NOMO-1 treated with dmso at 0.1 percent for 144 hours (cell line): Measurements from ENCODE around the gene AMER1.
"Not testable (repeated sequence)": the region's sequence is repeated elsewhere in the genome, so short reads cannot be mapped to it uniquely, and the experiment has no call there.

Experiments
- DNase-seq: peaks from one replicate; lab custom pipeline; 2025; ENCODE audit not compliant: unreplicated experiment; lab: John Stamatoyannopoulos, UW

The AMER1 gene

DNA sequence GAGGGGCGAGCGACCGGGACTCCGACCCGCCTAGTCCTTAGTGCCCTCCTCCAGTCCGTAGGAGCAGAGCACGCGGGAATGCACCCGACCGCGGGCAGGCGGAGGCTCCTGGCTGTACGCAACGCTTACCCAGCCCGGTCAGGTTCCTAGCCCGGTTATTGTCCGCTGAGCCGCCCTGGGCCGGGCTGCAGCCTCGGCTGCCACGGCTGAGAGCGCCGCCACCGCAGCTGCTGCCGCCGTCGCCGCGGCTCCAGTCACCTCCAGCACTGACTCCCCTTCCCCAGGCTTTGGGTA, at the start of gene AMER1:
Gene AMER1, minus strand, starts transcription at position 268 of the 294 bp plus-strand sequence. CDS start 12,422 bp downstream, outside the sequence.
- no peak for DNase-seq

- DNase-seq = no peak
These were observed 24.8 kb upstream of the AMER1 start, which contains the start of gene ASB12 for GRCh38 chrX:64230123-64230970. Gene ASB12, minus strand, starts transcription at chrX:64230607. Its CDS starts 4,957 bp downstream, at chrX:64225650.

DNA sequence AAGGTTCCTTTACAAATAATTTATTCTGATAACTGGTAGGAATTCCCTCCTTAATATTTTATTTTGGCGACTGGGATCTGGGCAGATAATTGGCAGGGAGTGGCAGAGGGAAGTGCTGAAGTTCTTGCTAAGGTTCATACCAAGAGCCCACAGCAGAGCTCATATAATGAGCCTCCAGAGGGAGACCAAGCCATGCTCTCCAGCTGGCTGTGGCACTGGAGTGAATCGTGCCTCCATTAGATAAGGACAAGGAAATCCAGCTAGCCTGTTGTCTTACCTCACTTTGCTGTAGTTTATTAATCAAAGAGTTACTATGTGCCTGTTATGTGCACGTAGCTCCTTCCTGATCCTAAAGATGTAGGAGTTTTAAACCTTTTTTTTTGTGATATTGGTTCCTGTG, 23.6 kb upstream of the AMER1 start:
- no peak for DNase-seq

GRCh38 chrX:64218023-64218422, 12.5 kb upstream of the AMER1 start:
- DNase-seq = no peak

- not testable (repeated sequence) for DNase-seq
These were observed 8.5 kb upstream of the AMER1 start for GRCh38 chrX:64213989-64214388.

GRCh38 chrX:64206556-64207162, 1.2 kb upstream of the AMER1 start:
- DNase-seq = no peak

GRCh38 chrX:64205735-64206501, 410 bp upstream of the AMER1 start:
- DNase-seq = peak; percentile 85

- DNase-seq = no peak
These were observed 637 bp downstream of the AMER1 start for GRCh38 chrX:64204701-64205440.

DNA sequence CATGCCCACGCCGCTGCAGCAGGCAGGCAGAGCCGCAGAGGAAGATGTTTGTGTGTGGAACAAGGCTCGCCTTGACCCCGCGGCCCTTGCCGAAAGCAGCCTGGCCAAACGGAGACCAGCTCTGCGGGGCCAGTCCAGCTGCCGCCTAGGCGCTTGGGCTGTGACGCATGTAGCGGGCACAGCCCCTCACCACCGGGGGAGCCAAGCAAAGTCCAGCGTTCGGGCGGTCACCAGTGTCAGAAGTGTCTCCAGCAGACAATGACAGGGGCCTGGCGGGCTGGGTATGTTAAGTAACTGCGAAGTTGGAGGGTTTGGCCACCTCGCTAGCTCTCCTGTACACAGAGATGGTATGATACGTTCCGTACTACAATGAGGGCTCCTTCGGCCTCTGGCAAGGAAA, 1.3 kb downstream of the AMER1 start:
- no peak for DNase-seq

- DNase-seq = no peak
These were observed 2.6 kb downstream of the AMER1 start for GRCh38 chrX:64202808-64203325.

- DNase-seq = no peak
These were observed 7.5 kb downstream of the AMER1 start for GRCh38 chrX:64198036-64198435.

- DNase-seq = no peak
These were observed 8.9 kb downstream of the AMER1 start for GRCh38 chrX:64196606-64197005.

DNA sequence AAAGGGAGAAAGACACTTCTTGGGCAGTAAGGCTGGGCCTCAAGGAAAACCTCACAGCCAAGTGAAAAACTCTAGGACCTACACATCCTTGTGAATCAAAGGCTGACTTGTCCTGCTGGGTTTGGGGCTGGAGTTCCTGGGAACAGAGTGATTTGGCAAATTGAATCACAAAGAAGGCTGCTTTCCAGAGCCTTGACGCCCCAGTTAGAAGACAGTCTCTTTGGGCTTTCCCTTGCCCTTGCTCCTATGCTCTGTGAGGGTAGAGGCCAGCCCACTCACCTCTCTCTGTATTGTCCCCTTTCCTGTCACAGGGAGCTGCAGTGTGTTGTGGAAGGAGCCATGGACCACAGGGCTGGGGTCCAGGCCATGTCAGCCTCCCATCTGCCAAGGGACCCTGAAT, 9.6 kb downstream of the AMER1 start:
- no peak for DNase-seq

- no peak for DNase-seq
These were observed 12.8 kb downstream of the AMER1 start for GRCh38 chrX:64192673-64193072.

- DNase-seq = no peak
These were observed 13.5 kb downstream of the AMER1 start for GRCh38 chrX:64192040-64192439.

- DNase-seq = no peak
These were observed 14.1 kb downstream of the AMER1 start for GRCh38 chrX:64191281-64192010.

GRCh38 chrX:64190136-64190740, 15.3 kb downstream of the AMER1 start:
- no peak for DNase-seq

GRCh38 chrX:64188901-64189300, 16.6 kb downstream of the AMER1 start:
- no peak for DNase-seq

- no peak for DNase-seq
These were observed 17.8 kb downstream of the AMER1 start for GRCh38 chrX:64187762-64188150.
